Measurements from ENCODE around the gene GID4.

The GID4 gene

GRCh38 chr17:18018411-18018921 lies 20.7 kb upstream of the GID4 start:
- DNase-seq: no peak

- DNase-seq: no peak
Observed at GRCh38 chr17:18019838-18020154, 19.4 kb upstream of the GID4 start.

- DNase-seq: no peak
Observed at GRCh38 chr17:18020971-18021370, 18.2 kb upstream of the GID4 start.

- DNase-seq: no peak
Observed at GRCh38 chr17:18021372-18021771, 17.8 kb upstream of the GID4 start.

GRCh38 chr17:18025241-18025944 lies 13.8 kb upstream of the GID4 start:
- DNase-seq: peak; percentile 49

- DNase-seq: no peak
Observed at GRCh38 chr17:18025945-18026776, 13.0 kb upstream of the GID4 start.

- no peak for DNase-seq
Observed at GRCh38 chr17:18027280-18027679, 11.9 kb upstream of the GID4 start.

- DNase-seq: no peak
Observed at GRCh38 chr17:18028114-18028951, 10.9 kb upstream of the GID4 start.

- DNase-seq: no peak
Observed at GRCh38 chr17:18028952-18029540, 10.2 kb upstream of the GID4 start.

GRCh38 chr17:18031955-18032354 lies 7.3 kb upstream of the GID4 start:
- DNase-seq: no peak

GRCh38 chr17:18033442-18034099 lies 5.6 kb upstream of the GID4 start:
- DNase-seq: peak; percentile 59

- DNase-seq: no peak
Observed at GRCh38 chr17:18035704-18036103, 3.5 kb upstream of the GID4 start.

- no peak for DNase-seq
Observed at GRCh38 chr17:18037486-18037885, 1.7 kb upstream of the GID4 start.

GRCh38 chr17:18038149-18038850 lies 908 bp upstream of the GID4 start:
- peak; percentile 31 for DNase-seq

GRCh38 chr17:18039535-18040260 lies 490 bp downstream of the GID4 start:
- DNase-seq: peak; percentile 47

- DNase-seq: no peak
Observed at GRCh38 chr17:18040261-18040858, 1.2 kb downstream of the GID4 start.

- no peak for DNase-seq
Observed at GRCh38 chr17:18041776-18042175, 2.6 kb downstream of the GID4 start.

GRCh38 chr17:18042983-18043382 lies 3.8 kb downstream of the GID4 start:
- DNase-seq: no peak

- no peak for DNase-seq
Observed at GRCh38 chr17:18043491-18043890, 4.3 kb downstream of the GID4 start.

GRCh38 chr17:18044609-18045008 lies 5.4 kb downstream of the GID4 start:
- no peak for DNase-seq
